Tracheal epithelial cell (primary cell): Measurements from ENCODE around the gene UPK1A. TPM values are rescaled to one million over a fixed set of nuclear protein-coding genes. Genes with fewer than 3 reads are reported as not detected.

ENCODE experiments used
- total RNA-seq: library from RNA; depleted of rRNA; stranded (reverse); fragments of >200 nt; gene quantifications from 2 replicates; pipeline ENCODE4 v1.2.1, GENCODE V29; 2014

Gene UPK1A
- not detected in 2 replicates for total RNA-seq

GRCh38 chr19:35666251-35666913 is at the start of gene UPK1A:
UPK1A (plus strand) TSS chr19:35666517; CDS start chr19:35666813, 296 bp downstream.

GRCh38 chr19:35628565-35629331 is 37.6 kb upstream of the UPK1A start, which contains the start of gene RBM42:
RBM42 (plus strand) TSS chr19:35629036; CDS start chr19:35629154, 118 bp downstream.

GRCh38 chr19:35641515-35642151 is 24.7 kb upstream of the UPK1A start, which contains the start of gene ETV2:
ETV2 (plus strand) TSS chr19:35641745; CDS start chr19:35642461, 716 bp downstream.

GRCh38 chr19:35648017-35648961 is 18.0 kb upstream of the UPK1A start, which contains the start of gene COX6B1:
COX6B1 (plus strand) TSS chr19:35648323; CDS start chr19:35651244, 2,921 bp downstream.

GRCh38 chr19:35704218-35704617 is 37.9 kb downstream of the UPK1A start, which contains the start of gene ZBTB32:
ZBTB32 (plus strand) TSS chr19:35704558; CDS start chr19:35714627, 10,069 bp downstream.

GRCh38 chr19:35717665-35718344 is 51.5 kb downstream of the UPK1A start, which contains the start of gene KMT2B:
KMT2B (plus strand) TSS chr19:35718003; CDS start chr19:35718019, 16 bp downstream.

Other genes starting within 250 kb of the UPK1A start
- 0.24 TPM in 1 of 2 replicates, not detected in the other for gene FFAR2, start 218.3 kb upstream of the UPK1A start, total RNA-seq
- 3.1 TPM in 1 of 2 replicates, not detected in the other for gene KRTDAP, start 176.1 kb upstream of the UPK1A start, total RNA-seq
- 75.0 and 131 TPM in 2 replicates for gene DMKN, start 152.9 kb upstream of the UPK1A start, total RNA-seq
- 2.3 and 16.6 TPM in 2 replicates for gene SBSN, start 138.2 kb upstream of the UPK1A start, total RNA-seq
- not detected in 2 replicates for gene GAPDHS, start 133.1 kb upstream of the UPK1A start, total RNA-seq
- 132 and 141 TPM in 2 replicates for gene TMEM147, start 120.9 kb upstream of the UPK1A start, total RNA-seq
- gene ATP4A, start 102.9 kb upstream of the UPK1A start, total RNA-seq = not detected in 2 replicates
- not detected in 2 replicates for gene PMIS2, start 80.3 kb upstream of the UPK1A start, total RNA-seq
- 3.8 and 7.5 TPM in 2 replicates for gene HAUS5, start 53.8 kb upstream of the UPK1A start, total RNA-seq
- 40.9 and 48.0 TPM in 2 replicates for gene RBM42, start 37.5 kb upstream of the UPK1A start, total RNA-seq
- gene ETV2, start 24.8 kb upstream of the UPK1A start, total RNA-seq = not detected in 2 replicates
- gene COX6B1, start 18.2 kb upstream of the UPK1A start, total RNA-seq = 309 and 377 TPM in 2 replicates
- not detected in 2 replicates for gene ZBTB32, start 38.0 kb downstream of the UPK1A start, total RNA-seq
- 6.7 and 7.9 TPM in 2 replicates for gene KMT2B, start 51.5 kb downstream of the UPK1A start, total RNA-seq
- not detected in 2 replicates for gene IGFLR1, start 75.9 kb downstream of the UPK1A start, total RNA-seq
- 3.2 and 5.3 TPM in 2 replicates for gene U2AF1L4, start 78.9 kb downstream of the UPK1A start, total RNA-seq
- 15.9 and 18.1 TPM in 2 replicates for gene PSENEN, start 79.1 kb downstream of the UPK1A start, total RNA-seq
- 6.4 and 8.0 TPM in 2 replicates for gene LIN37, start 82.1 kb downstream of the UPK1A start, total RNA-seq
- gene HSPB6, start 90.5 kb downstream of the UPK1A start, total RNA-seq = 0.43 TPM in 1 of 2 replicates, not detected in the other
- 2.9 and 4.0 TPM in 2 replicates for gene PROSER3, start 91.7 kb downstream of the UPK1A start, total RNA-seq
- under 0.01 TPM in 1 of 2 replicates, not detected in the other for gene ARHGAP33, start 109.0 kb downstream of the UPK1A start, total RNA-seq
- not detected in 2 replicates for gene PRODH2, start 146.3 kb downstream of the UPK1A start, total RNA-seq
- not detected in 2 replicates for gene NPHS1, start 186.0 kb downstream of the UPK1A start, total RNA-seq
- not detected in 2 replicates for gene KIRREL2, start 190.4 kb downstream of the UPK1A start, total RNA-seq
- gene APLP1, start 202.1 kb downstream of the UPK1A start, total RNA-seq = 1.7 TPM in 1 of 2 replicates, not detected in the other
- gene NFKBID, start 234.0 kb downstream of the UPK1A start, total RNA-seq = 3.8 and 7.2 TPM in 2 replicates
- gene HCST, start 236.0 kb downstream of the UPK1A start, total RNA-seq = not detected in 2 replicates
- not detected in 2 replicates for gene TYROBP, start 241.8 kb downstream of the UPK1A start, total RNA-seq